Stimulated activated CD4-positive, alpha-beta T cell treated with anti-CD3 and anti-CD28 coated beads, TNF-alpha, amount 100 ng/mL, for 24 hours (primary cell): ENCODE measurements around the gene LCK.
"Not testable (repeated sequence)": the region's sequence is repeated elsewhere in the genome, so short reads cannot be mapped to it uniquely, and the experiment has no call there.

Experiments
- DNase-seq, 3 experiments: peaks; one replicate each; pipeline ENCODE4 v3.0.0-alpha.2; 2020; ENCODE audit warnings: low read depth in 3 of 3

The LCK gene

GRCh38 chr1:32273391-32274208 lies 22.5 kb downstream of the LCK start:
- peak; percentile 66 to 81 (median 73) for DNase-seq

GRCh38 chr1:32274646-32275340 lies 23.7 kb downstream of the LCK start:
- DNase-seq: no peak

GRCh38 chr1:32275424-32275823 lies 24.4 kb downstream of the LCK start:
- DNase-seq: no peak

GRCh38 chr1:32276032-32276782 lies 25.1 kb downstream of the LCK start:
- DNase-seq: no peak

- DNase-seq: not testable (repeated sequence)
Measured at GRCh38 chr1:32284777-32285176, 33.7 kb downstream of the LCK start.

GRCh38 chr1:32285658-32286057 lies 34.6 kb downstream of the LCK start:
- no peak for DNase-seq

GRCh38 chr1:32286763-32287162 lies 35.7 kb downstream of the LCK start:
- no peak for DNase-seq

GRCh38 chr1:32289256-32289655 lies 38.2 kb downstream of the LCK start:
- DNase-seq: no peak

- DNase-seq: no peak
Measured at GRCh38 chr1:32291145-32291707, 40.2 kb downstream of the LCK start.

- peak; percentile 91 to 97 (median 97) for DNase-seq
Measured at GRCh38 chr1:32291708-32292538, 40.9 kb downstream of the LCK start, which contains the start of gene HDAC1. Gene HDAC1, plus strand, starts transcription at chr1:32292083. Its CDS starts 87 bp downstream, at chr1:32292170.

GRCh38 chr1:32298211-32298610 lies 47.1 kb downstream of the LCK start:
- DNase-seq: not testable (repeated sequence)

GRCh38 chr1:32299327-32299726 lies 48.3 kb downstream of the LCK start:
- DNase-seq: no peak

- no peak for DNase-seq
Measured at GRCh38 chr1:32303358-32303757, 52.3 kb downstream of the LCK start.

GRCh38 chr1:32303997-32304622 lies 53.0 kb downstream of the LCK start:
- DNase-seq: no peak

- no peak for DNase-seq
Measured at GRCh38 chr1:32305310-32305709, 54.2 kb downstream of the LCK start.

- no peak for DNase-seq
Measured at GRCh38 chr1:32307324-32307723, 56.3 kb downstream of the LCK start.

- DNase-seq: no peak
Measured at GRCh38 chr1:32309960-32310359, 58.9 kb downstream of the LCK start.

GRCh38 chr1:32311709-32312393 lies 60.8 kb downstream of the LCK start:
- no peak for DNase-seq

GRCh38 chr1:32316903-32317277 lies 65.8 kb downstream of the LCK start:
- no peak for DNase-seq
